ENCODE results near the gene TCEAL9.

The TCEAL9 gene

GRCh38 chrX:103330681-103331288 lies 25.5 kb upstream of the TCEAL9 start:
- no peak for DNase-seq (ENCODE audit: low spot score)
- in situ Hi-C loops (cut with MboI; ENCODE audit: low pct_unique_long_range_greater_than_20kb, low sequenced_read_pairs, unreplicated experiment): no loop called here
- TF ChIP-seq, protein P1, sequence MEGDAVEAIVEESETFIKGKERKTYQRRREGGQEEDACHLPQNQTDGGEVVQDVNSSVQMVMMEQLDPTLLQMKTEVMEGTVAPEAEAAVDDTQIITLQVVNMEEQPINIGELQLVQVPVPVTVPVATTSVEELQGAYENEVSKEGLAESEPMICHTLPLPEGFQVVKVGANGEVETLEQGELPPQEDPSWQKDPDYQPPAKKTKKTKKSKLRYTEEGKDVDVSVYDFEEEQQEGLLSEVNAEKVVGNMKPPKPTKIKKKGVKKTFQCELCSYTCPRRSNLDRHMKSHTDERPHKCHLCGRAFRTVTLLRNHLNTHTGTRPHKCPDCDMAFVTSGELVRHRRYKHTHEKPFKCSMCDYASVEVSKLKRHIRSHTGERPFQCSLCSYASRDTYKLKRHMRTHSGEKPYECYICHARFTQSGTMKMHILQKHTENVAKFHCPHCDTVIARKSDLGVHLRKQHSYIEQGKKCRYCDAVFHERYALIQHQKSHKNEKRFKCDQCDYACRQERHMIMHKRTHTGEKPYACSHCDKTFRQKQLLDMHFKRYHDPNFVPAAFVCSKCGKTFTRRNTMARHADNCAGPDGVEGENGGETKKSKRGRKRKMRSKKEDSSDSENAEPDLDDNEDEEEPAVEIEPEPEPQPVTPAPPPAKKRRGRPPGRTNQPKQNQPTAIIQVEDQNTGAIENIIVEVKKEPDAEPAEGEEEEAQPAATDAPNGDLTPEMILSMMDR (IDR thresholded peaks at IDR 0.05; ENCODE audit: extremely low read depth, insufficient read depth, missing control alignments): no peak

DNA sequence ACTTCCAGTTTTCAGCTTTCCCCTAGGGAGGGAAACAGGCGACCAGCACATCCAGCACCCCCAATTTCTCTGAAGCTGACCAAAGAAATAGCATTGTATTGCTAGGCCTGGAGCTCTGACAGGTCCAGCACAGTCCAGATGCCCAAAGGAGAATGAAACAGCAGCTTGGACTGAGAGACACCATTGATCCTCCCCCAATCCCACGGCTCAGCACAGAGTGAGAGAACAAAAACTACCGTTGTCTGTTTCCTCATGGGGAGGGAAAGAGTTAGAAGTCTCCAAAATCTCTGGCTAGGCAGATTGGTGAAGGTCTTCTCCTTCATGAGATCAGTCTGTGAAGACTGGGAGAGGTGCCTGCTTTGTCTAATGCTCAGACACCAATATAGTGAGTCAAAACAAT lies 17.6 kb upstream of the TCEAL9 start:
- in situ Hi-C loops (cut with MboI; ENCODE audit: low pct_unique_long_range_greater_than_20kb, low sequenced_read_pairs, unreplicated experiment): no loop called here
- DNase-seq (ENCODE audit: low spot score): no peak
- TF ChIP-seq, protein P1 (IDR thresholded peaks at IDR 0.05; ENCODE audit: extremely low read depth, insufficient read depth, missing control alignments): no peak

GRCh38 chrX:103343105-103343504 lies 13.2 kb upstream of the TCEAL9 start:
- DNase-seq (ENCODE audit: low spot score): peak; percentile 44
- TF ChIP-seq, protein P1 (IDR thresholded peaks at IDR 0.05; ENCODE audit: extremely low read depth, insufficient read depth, missing control alignments): peak; percentile 55
- in situ Hi-C loops (cut with MboI; ENCODE audit: low pct_unique_long_range_greater_than_20kb, low sequenced_read_pairs, unreplicated experiment): no loop called here

GRCh38 chrX:103344606-103345005 lies 11.7 kb upstream of the TCEAL9 start:
- DNase-seq (ENCODE audit: low spot score): no peak
- in situ Hi-C loops (cut with MboI; ENCODE audit: low pct_unique_long_range_greater_than_20kb, low sequenced_read_pairs, unreplicated experiment): no loop called here
- TF ChIP-seq, protein P1 (IDR thresholded peaks at IDR 0.05; ENCODE audit: extremely low read depth, insufficient read depth, missing control alignments): no peak

GRCh38 chrX:103347682-103348397 lies 8.5 kb upstream of the TCEAL9 start:
- DNase-seq (ENCODE audit: low spot score): no peak
- TF ChIP-seq, protein P1 (IDR thresholded peaks at IDR 0.05; ENCODE audit: extremely low read depth, insufficient read depth, missing control alignments): no peak
- in situ Hi-C loops (cut with MboI; ENCODE audit: low pct_unique_long_range_greater_than_20kb, low sequenced_read_pairs, unreplicated experiment): no loop called here

GRCh38 chrX:103356858-103357257 lies 552 bp downstream of the TCEAL9 start:
- TF ChIP-seq, protein P1 (IDR thresholded peaks at IDR 0.05; ENCODE audit: extremely low read depth, insufficient read depth, missing control alignments): no peak
- no peak for DNase-seq (ENCODE audit: low spot score)
- in situ Hi-C loops (cut with MboI; ENCODE audit: low pct_unique_long_range_greater_than_20kb, low sequenced_read_pairs, unreplicated experiment): no loop called here

Data from GM13977 (cell line).